SK-N-SH treated with all-trans-retinoic acid at 6 μM for 48 hours (cell line): ENCODE data around the gene ZNF22.

Experiments
- ATAC-seq: fragments of 200-7000 bp; cut with Tn5 transposase; 3 replicates; pipeline ENCODE4 v1.9.1; 2020; ENCODE audit warnings: mild to moderate bottlenecking, moderate library complexity
- ARNTL ChIP-seq: fragments of 450-650 bp; formaldehyde crosslinking; IDR thresholded peaks from 2 replicates; pipeline ENCODE4 v1.5.0; 2020; ENCODE audit warnings: low read depth, mild to moderate bottlenecking, moderate library complexity, borderline replicate concordance
- BACH2 ChIP-seq: fragments of 250-450 bp; sonication (Bioruptor Pico); IDR thresholded peaks from 2 replicates; pipeline ENCODE4 v1.9.0; 2021; ENCODE audit warnings: mild to moderate bottlenecking, borderline replicate concordance
- CSDC2 ChIP-seq: fragments of 250-450 bp; sonication (Bioruptor Pico); IDR thresholded peaks from 2 replicates; pipeline ENCODE4 v1.5.0; 2020; ENCODE audit warnings: mild to moderate bottlenecking, moderate library complexity
- GLIS3 ChIP-seq: fragments of 250-450 bp; sonication (Bioruptor Pico); IDR thresholded peaks from 2 replicates; pipeline ENCODE4 v1.5.0; 2020; ENCODE audit warnings: mild to moderate bottlenecking, moderate library complexity
- OSR1 ChIP-seq: fragments of 250-450 bp; sonication (Bioruptor Pico); IDR thresholded peaks from 2 replicates; pipeline ENCODE4 v1.8.0; 2022; ENCODE audit warnings: moderate library complexity, mild to moderate bottlenecking, inconsistent platforms
- PATZ1 ChIP-seq: fragments of 250-450 bp; sonication (Bioruptor Pico); IDR thresholded peaks from 2 replicates; pipeline ENCODE4 v1.8.0; 2020; ENCODE audit warnings: mild to moderate bottlenecking, moderate library complexity, borderline replicate concordance
- PPARA ChIP-seq: fragments of 250-450 bp; sonication (Bioruptor Pico); IDR thresholded peaks from 2 replicates; pipeline ENCODE4 v1.5.0; 2020; ENCODE audit warnings: mild to moderate bottlenecking, borderline replicate concordance
- RARB ChIP-seq: fragments of 250-450 bp; sonication (Bioruptor Pico); IDR thresholded peaks from 2 replicates; pipeline ENCODE4 v1.8.0; 2021; ENCODE audit warnings: mild to moderate bottlenecking, moderate library complexity
- SNAI2 ChIP-seq: fragments of 250-450 bp; sonication (Bioruptor Pico); IDR thresholded peaks from 2 replicates; pipeline ENCODE4 v1.5.0; 2020; ENCODE audit warnings: mild to moderate bottlenecking, moderate library complexity
- TCF4 ChIP-seq: fragments of 250-450 bp; sonication (Bioruptor Pico); IDR thresholded peaks from 2 replicates; pipeline ENCODE4 v1.8.0; 2021; ENCODE audit warnings: mild to moderate bottlenecking, moderate library complexity, borderline replicate concordance
- TOX ChIP-seq: fragments of 250-450 bp; sonication (Bioruptor Pico); IDR thresholded peaks from 2 replicates; pipeline ENCODE4 v1.8.0; 2021; ENCODE audit warnings: mild to moderate bottlenecking, moderate library complexity, borderline replicate concordance
- TSHZ2 ChIP-seq: fragments of 250-450 bp; sonication (Bioruptor Pico); IDR thresholded peaks from 2 replicates; pipeline ENCODE4 v1.5.0; 2020; ENCODE audit warnings: mild to moderate bottlenecking, moderate library complexity
- ZC3H10 ChIP-seq: fragments of 250-450 bp; sonication (Bioruptor Pico); IDR thresholded peaks from 2 replicates; pipeline ENCODE4 v1.5.1; 2021; ENCODE audit warnings: mild to moderate bottlenecking, moderate library complexity
- ZFP3 ChIP-seq: fragments of 250-450 bp; sonication (Bioruptor Pico); IDR thresholded peaks from 2 replicates; pipeline ENCODE4 v1.5.0; 2020; ENCODE audit warnings: mild to moderate bottlenecking, moderate library complexity
- ZFP30 ChIP-seq: fragments of 450-650 bp; formaldehyde crosslinking; IDR thresholded peaks from 2 replicates; pipeline ENCODE4 v1.5.0; 2022; ENCODE audit warnings: mild to moderate bottlenecking, moderate library complexity
- ZNF565 ChIP-seq: fragments of 450-650 bp; formaldehyde crosslinking; conservative IDR thresholded peaks from 2 replicates; pipeline ENCODE4 v1.5.0; 2020; ENCODE audit warnings: low read depth, mild to moderate bottlenecking, moderate library complexity
- ZNF70 ChIP-seq: fragments of 450-650 bp; formaldehyde crosslinking; IDR thresholded peaks from 2 replicates; pipeline ENCODE4 v1.5.0; 2020; ENCODE audit warnings: mild to moderate bottlenecking, moderate library complexity
- ZNF8 ChIP-seq: fragments of 450-650 bp; formaldehyde crosslinking; IDR thresholded peaks from 2 replicates; pipeline ENCODE4 v1.5.0; 2020; ENCODE audit warnings: mild to moderate bottlenecking, moderate library complexity
- TF ChIP-seq, protein P1 (sequence below): fragments of 250-450 bp; sonication (Bioruptor Pico); IDR thresholded peaks from 2 replicates; pipeline ENCODE4 v1.5.1; 2021; ENCODE audit warnings: mild to moderate bottlenecking, moderate library complexity
- TF ChIP-seq, protein P2 (sequence below): fragments of 250-450 bp; sonication (Bioruptor Pico); IDR thresholded peaks from 2 replicates; pipeline ENCODE4 v1.8.0; 2021; ENCODE audit warnings: low read depth, mild to moderate bottlenecking, moderate library complexity, borderline replicate concordance
- TF ChIP-seq, protein P3 (sequence below): fragments of 250-450 bp; sonication (Bioruptor Pico); IDR thresholded peaks from 2 replicates; pipeline ENCODE4 v1.5.1; 2020; ENCODE audit warnings: low read depth, mild to moderate bottlenecking, moderate library complexity

Gene ZNF22

DNA sequence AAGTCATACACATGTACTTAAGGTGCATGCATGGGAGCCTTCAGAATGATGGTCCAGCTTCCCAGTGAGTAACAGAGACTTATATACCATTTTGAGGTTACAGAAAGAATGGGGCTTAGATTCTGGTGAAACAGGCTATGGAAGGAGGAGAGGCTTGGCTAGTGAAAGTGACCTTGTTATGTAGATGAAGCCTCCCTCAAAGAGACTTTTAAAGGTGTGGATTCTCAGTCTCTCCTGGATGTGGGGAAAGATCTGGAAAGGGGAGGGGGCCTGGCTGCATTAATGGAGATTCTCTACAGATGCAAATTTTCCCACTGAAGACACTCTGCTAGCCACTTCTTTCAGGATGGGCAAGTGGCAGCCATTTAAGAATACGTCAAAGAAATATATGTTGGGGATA is 35.6 kb upstream of the ZNF22 start:
- ATAC-seq: no peak
- no peak for TF ChIP-seq ARNTL (CRISPR knock-in tag)
- TF ChIP-seq TCF4: no peak
- TF ChIP-seq, protein P1, sequence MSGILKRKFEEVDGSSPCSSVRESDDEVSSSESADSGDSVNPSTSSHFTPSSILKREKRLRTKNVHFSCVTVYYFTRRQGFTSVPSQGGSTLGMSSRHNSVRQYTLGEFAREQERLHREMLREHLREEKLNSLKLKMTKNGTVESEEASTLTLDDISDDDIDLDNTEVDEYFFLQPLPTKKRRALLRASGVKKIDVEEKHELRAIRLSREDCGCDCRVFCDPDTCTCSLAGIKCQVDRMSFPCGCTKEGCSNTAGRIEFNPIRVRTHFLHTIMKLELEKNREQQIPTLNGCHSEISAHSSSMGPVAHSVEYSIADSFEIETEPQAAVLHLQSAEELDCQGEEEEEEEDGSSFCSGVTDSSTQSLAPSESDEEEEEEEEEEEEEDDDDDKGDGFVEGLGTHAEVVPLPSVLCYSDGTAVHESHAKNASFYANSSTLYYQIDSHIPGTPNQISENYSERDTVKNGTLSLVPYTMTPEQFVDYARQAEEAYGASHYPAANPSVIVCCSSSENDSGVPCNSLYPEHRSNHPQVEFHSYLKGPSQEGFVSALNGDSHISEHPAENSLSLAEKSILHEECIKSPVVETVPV (CRISPR knock-in tag): no peak
- TF ChIP-seq ZFP3 (CRISPR knock-in tag): no peak
- TF ChIP-seq, protein P2, sequence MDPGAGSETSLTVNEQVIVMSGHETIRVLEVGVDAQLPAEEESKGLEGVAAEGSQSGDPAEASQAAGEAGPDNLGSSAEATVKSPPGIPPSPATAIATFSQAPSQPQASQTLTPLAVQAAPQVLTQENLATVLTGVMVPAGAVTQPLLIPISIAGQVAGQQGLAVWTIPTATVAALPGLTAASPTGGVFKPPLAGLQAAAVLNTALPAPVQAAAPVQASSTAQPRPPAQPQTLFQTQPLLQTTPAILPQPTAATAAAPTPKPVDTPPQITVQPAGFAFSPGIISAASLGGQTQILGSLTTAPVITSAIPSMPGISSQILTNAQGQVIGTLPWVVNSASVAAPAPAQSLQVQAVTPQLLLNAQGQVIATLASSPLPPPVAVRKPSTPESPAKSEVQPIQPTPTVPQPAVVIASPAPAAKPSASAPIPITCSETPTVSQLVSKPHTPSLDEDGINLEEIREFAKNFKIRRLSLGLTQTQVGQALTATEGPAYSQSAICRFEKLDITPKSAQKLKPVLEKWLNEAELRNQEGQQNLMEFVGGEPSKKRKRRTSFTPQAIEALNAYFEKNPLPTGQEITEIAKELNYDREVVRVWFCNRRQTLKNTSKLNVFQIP (CRISPR knock-in tag): no peak
- no peak for TF ChIP-seq CSDC2 (CRISPR knock-in tag)
- no peak for TF ChIP-seq ZFP30 (CRISPR knock-in tag)
- TF ChIP-seq SNAI2 (CRISPR knock-in tag): no peak
- TF ChIP-seq, protein P3, sequence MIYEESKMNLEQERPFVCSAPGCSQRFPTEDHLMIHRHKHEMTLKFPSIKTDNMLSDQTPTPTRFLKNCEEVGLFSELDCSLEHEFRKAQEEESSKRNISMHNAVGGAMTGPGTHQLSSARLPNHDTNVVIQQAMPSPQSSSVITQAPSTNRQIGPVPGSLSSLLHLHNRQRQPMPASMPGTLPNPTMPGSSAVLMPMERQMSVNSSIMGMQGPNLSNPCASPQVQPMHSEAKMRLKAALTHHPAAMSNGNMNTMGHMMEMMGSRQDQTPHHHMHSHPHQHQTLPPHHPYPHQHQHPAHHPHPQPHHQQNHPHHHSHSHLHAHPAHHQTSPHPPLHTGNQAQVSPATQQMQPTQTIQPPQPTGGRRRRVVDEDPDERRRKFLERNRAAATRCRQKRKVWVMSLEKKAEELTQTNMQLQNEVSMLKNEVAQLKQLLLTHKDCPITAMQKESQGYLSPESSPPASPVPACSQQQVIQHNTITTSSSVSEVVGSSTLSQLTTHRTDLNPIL (CRISPR knock-in tag): no peak
- TF ChIP-seq TSHZ2 (CRISPR knock-in tag): no peak
- TF ChIP-seq ZC3H10 (CRISPR knock-in tag): no peak
- TF ChIP-seq OSR1 (CRISPR knock-in tag): no peak
- TF ChIP-seq ZNF70 (CRISPR knock-in tag): no peak
- no peak for TF ChIP-seq ZNF8 (CRISPR knock-in tag)

DNA sequence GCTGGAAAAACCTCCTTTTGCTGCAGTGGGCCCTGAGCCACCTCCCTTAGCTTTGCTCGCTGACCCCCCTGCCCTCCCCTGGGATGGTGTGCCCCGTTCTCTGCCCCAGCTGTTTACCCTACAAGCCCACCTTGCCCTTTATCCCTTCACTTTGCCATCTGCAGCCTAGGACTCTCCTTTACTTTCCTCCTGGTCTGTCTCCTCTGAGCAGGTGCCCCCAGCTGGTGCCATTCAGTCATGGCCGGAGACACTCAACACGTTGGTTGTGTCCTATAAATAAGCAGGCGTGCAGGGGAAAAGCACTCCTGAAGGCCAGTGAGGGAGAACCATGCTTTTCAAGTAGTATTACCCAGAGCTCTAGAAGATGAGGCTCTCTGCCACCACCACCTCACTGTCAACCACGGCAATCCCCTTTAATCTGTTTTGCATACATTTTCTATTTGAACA is 35.0 kb upstream of the ZNF22 start:
- ATAC-seq: no peak
- no peak for TF ChIP-seq ZFP3 (CRISPR knock-in tag)
- no peak for TF ChIP-seq ZFP30 (CRISPR knock-in tag)
- no peak for TF ChIP-seq ARNTL (CRISPR knock-in tag)
- no peak for TF ChIP-seq ZNF8 (CRISPR knock-in tag)
- TF ChIP-seq, protein P3 (CRISPR knock-in tag): no peak
- no peak for TF ChIP-seq PATZ1 (CRISPR knock-in tag)
- no peak for TF ChIP-seq ZNF565 (CRISPR knock-in tag)
- no peak for TF ChIP-seq ZNF70 (CRISPR knock-in tag)
- no peak for TF ChIP-seq TCF4
- no peak for TF ChIP-seq GLIS3
- no peak for TF ChIP-seq RARB (CRISPR knock-in tag)
- no peak for TF ChIP-seq CSDC2 (CRISPR knock-in tag)
- no peak for TF ChIP-seq BACH2
- no peak for TF ChIP-seq TOX (CRISPR knock-in tag)
- TF ChIP-seq SNAI2 (CRISPR knock-in tag): no peak
- TF ChIP-seq PPARA (CRISPR knock-in tag): no peak
- no peak for TF ChIP-seq ZC3H10 (CRISPR knock-in tag)
- TF ChIP-seq, all 23 proteins: peak for 0
